Lower leg skin (tissue), 4 donors: ENCODE measurements around the gene BMP8A. TPM values are rescaled to one million over a fixed set of nuclear protein-coding genes. Genes with fewer than 3 reads are reported as not detected.
"Not testable (repeated sequence)": the region's sequence is repeated elsewhere in the genome, so short reads cannot be mapped to it uniquely, and the experiment has no call there.

Experiments used
- DNase-seq, 2 donors: peaks; one replicate each; pipeline ENCODE4 v3.0.0-alpha.2; 2019; ENCODE audit warnings: low spot score in 2 of 2
- H3K4me3 ChIP-seq: fragments of 200-600 bp; sonication (generic); 2 replicates; pipeline ENCODE4 v1.5.1; 2017; ENCODE audit warnings: mild to moderate bottlenecking, low read depth; ENCODE audit not compliant: poor library complexity, severe bottlenecking
- POLR2A ChIP-seq, 2 donors: fragments of 450-650 bp; IDR thresholded peaks; one replicate each; pipeline ENCODE4 v1.6.1; 2016 to 2017; ENCODE audit warnings: antibody characterized with exemption in 2 of 2, mild to moderate bottlenecking in 1 of 2, moderate library complexity in 1 of 2
- whole genome bisulfite sequencing, 2 donors: methylation state at CpG; one replicate each; pipeline ENCODE4 v1.1.5; 2018; 5-methylcytosine and 5-hydroxymethylcytosine counted together
- intact Hi-C: fragments of 100-400 bp; cut with DNase I; formaldehyde crosslinking; loops from one replicate; pipeline ENCODE4 v1.15.0; 2023; ENCODE audit warnings: low total_unique reads
- total RNA-seq, 4 donors: library from RNA; depleted of rRNA; stranded (reverse); fragments of >200 nt; gene quantifications; one replicate each; pipeline ENCODE4 v1.1.0, GENCODE V29; 2016
- TF ChIP-seq, protein P1 (sequence below), 3 donors: fragments of 450-650 bp; IDR thresholded peaks; one replicate each; pipeline ENCODE4 v1.5.1; 2016; ENCODE audit warnings: antibody characterized with exemption in 3 of 3, mild to moderate bottlenecking in 3 of 3, moderate library complexity in 2 of 3

BMP8A gene, protein sequence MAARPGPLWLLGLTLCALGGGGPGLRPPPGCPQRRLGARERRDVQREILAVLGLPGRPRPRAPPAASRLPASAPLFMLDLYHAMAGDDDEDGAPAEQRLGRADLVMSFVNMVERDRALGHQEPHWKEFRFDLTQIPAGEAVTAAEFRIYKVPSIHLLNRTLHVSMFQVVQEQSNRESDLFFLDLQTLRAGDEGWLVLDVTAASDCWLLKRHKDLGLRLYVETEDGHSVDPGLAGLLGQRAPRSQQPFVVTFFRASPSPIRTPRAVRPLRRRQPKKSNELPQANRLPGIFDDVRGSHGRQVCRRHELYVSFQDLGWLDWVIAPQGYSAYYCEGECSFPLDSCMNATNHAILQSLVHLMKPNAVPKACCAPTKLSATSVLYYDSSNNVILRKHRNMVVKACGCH
- total RNA-seq, result under 1 TPM in 2 of 4 donors, not detected in 2; 0.81 to 0.91 TPM

DNA sequence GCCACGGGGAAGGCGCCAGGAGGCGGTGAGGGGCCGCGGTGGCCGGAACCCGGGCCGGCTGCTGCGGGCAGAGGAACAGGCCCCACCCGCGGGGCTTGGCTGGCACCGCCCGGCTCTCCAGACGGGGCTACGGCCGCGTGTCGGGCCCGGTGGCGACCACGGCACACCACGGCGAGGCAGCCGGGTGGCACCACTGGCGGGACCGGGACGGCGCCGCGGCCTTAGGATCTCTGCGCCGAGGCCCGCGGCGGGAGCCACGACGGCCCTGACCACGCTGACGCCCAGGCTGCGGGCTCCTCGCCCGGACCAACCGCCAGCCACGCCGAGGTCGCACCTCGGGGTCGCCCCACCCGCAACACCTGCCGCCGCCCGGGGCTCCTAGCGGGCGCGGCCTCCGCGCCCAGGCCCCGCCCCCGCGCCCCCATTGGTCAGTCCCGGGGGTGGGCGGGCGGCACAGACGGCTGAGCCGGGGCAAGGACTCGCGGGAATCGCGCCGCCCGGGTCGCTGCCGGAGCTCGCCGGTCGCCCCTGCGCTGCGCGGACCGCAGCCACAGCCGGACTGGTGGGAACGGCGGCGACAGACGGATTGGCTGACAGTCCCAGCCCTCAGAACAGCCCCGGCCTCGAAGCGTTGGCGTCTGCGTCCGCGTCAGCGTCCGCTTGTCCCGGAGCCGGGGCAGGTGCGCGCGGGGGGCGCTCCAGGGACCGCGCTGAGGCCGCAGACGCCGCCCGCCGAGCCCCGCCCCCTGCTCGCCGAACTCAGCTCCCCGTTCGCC lies at the start of gene BMP8A:
BMP8A (plus strand) TSS at position 491 of the 776 bp plus-strand sequence. CDS start 356 bp downstream, outside the sequence.
- intact Hi-C loops, result no loop called here
- no peak within 1 kb of the TSS for H3K4me3 ChIP-seq
- DNase-seq, result peak in 1 of 2 donors; percentile 85
- TF ChIP-seq, protein P1, sequence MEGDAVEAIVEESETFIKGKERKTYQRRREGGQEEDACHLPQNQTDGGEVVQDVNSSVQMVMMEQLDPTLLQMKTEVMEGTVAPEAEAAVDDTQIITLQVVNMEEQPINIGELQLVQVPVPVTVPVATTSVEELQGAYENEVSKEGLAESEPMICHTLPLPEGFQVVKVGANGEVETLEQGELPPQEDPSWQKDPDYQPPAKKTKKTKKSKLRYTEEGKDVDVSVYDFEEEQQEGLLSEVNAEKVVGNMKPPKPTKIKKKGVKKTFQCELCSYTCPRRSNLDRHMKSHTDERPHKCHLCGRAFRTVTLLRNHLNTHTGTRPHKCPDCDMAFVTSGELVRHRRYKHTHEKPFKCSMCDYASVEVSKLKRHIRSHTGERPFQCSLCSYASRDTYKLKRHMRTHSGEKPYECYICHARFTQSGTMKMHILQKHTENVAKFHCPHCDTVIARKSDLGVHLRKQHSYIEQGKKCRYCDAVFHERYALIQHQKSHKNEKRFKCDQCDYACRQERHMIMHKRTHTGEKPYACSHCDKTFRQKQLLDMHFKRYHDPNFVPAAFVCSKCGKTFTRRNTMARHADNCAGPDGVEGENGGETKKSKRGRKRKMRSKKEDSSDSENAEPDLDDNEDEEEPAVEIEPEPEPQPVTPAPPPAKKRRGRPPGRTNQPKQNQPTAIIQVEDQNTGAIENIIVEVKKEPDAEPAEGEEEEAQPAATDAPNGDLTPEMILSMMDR (IDR thresholded peaks at IDR 0.05), result no peak
- TF ChIP-seq POLR2A (IDR thresholded peaks at IDR 0.05), result no peak
- 1% methylated on average over 26 of the region's 112 CpGs; no CpG with 5 or more reads in 1 of the 2 donors for WGBS, 2 donors

DNA sequence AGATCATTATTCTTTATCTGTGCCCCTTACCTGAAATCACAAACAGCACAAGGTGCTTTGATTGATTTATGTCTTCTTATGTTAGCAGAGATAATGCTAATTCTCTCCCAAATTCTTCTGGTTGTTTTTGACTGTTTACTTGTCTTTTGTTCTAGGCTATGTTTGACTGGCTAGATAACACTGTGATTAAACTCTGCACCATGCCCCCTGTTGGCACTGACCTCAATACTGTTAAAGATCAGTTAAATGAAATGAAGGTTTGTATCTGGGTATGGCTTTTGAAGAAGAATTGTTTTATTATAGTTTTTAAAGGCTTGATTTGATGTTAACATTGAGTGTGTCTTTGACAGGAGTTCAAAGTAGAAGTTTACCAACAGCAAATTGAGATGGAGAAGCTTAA lies 49.6 kb upstream of the BMP8A start:
- intact Hi-C loops, result loop anchor here (10.0 kb wide), 1 partner anchor 87 kb away; no protein-coding TSS in a partner anchor
- TF ChIP-seq POLR2A (IDR thresholded peaks at IDR 0.05), result no peak
- TF ChIP-seq, protein P1 (IDR thresholded peaks at IDR 0.05), result no peak
- H3K4me3 ChIP-seq, result no peak overlapping the region
- DNase-seq, result no peak

DNA sequence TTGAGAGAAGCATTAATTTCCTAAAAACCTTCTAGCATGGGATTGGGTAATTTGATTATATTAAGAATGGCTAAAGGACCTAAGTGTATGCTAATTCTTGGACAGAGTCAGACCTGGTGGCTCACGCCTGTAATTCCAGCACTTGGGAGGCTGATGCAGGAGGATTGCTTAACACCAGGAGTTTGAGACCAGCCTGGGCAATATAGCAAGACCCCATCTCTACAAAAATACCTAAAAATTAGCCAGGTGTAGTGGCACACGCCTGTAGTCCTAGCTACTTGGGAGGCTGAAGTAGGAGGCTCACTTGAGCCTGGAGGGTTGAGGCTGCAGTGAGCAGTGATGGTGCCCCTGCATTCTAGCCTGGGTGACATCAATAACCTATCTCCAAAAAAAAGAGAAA lies 45.9 kb upstream of the BMP8A start:
- WGBS, 2 donors, result 92 to 100% methylated on average over 2 of the region's 2 CpGs
- no peak for DNase-seq
- no peak overlapping the region for H3K4me3 ChIP-seq
- intact Hi-C loops, result loop anchor here (10.0 kb wide), 1 partner anchor 91 kb away; no protein-coding TSS in a partner anchor
- TF ChIP-seq POLR2A (IDR thresholded peaks at IDR 0.05), result no peak
- TF ChIP-seq, protein P1 (IDR thresholded peaks at IDR 0.05), result no peak

DNA sequence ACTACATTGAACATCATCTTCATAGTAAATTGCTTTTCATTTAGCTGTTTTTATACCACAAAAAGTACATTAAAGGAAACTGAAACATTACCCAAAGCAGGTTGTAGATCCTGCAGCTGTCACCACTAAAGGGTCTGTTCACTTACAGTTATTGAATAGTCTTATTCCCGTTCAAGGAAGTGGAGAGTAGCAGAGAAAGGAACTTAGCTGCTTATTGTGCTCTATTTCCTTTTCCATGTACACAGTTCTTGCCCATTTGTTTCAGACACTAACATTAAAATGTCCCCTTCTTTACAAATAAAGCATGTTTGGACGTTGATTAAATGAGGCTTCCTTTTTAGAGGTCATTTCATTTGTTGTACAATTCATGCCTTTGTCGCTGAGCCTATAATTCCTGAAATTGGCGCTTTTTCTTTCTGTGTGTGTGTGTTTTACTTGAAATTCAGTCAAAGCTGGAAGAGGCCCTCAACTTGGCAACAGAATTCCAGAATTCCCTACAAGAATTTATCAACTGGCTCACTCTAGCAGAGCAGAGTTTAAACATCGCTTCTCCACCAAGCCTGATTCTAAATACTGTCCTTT lies 44.4 kb upstream of the BMP8A start:
- TF ChIP-seq, protein P1 (IDR thresholded peaks at IDR 0.05), result no peak
- TF ChIP-seq POLR2A (IDR thresholded peaks at IDR 0.05), result no peak
- DNase-seq, result no peak
- 83 to 85% methylated on average over 5 of the region's 5 CpGs for WGBS, 2 donors
- H3K4me3 ChIP-seq, result no peak overlapping the region
- intact Hi-C loops, result loop anchor here (10.0 kb wide), 1 partner anchor 92 kb away; no protein-coding TSS in a partner anchor

DNA sequence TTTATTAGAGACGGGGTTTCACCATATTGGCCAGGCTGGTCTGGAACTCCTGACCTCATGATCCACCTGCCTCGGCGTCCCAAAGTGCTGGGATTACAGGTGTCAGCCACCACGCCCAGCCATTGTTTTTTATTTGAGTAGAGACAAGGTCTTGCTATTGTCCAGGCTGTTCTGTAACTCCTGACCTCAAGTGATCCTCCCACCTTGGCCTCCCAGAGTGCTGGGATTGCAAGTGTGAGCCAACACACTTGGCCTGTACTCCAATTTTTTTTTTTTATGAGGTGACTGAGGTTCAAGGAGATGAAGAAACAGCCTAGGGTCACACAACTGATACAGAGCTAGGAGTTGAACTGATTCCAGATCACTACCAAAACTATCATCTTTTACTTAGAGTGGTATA lies 41.4 kb upstream of the BMP8A start:
- 95 to 97% methylated on average over 4 of the region's 4 CpGs for WGBS, 2 donors
- intact Hi-C loops, H3K4me3 ChIP-seq, DNase-seq: not testable (repeated sequence)
